A549 (cell line): ENCODE results near the gene MRAS. TPM values are rescaled to one million over a fixed set of nuclear protein-coding genes. Genes with fewer than 3 reads are reported as not detected.
A peak's percentile ranks its signal among the peaks of the same experiment; 100 is the strongest.

Experiments
- ATAC-seq, 2 experiments: fragments of 200-7000 bp in 1 of 2; fragments of >200 bp in 1 of 2; cut with Nextera tagmentation in 1 of 2; cut with Tn5 transposase in 1 of 2; 3 replicates each; pipeline versions ENCODE4 v1.8.0 to v1.9.1; 2018 to 2020; ENCODE audit warnings: mild to moderate bottlenecking in 1 of 2, moderate library complexity in 1 of 2
- CTCF ChIA-PET: fragments of 300-600 bp; sonication (Branson Sonifier 250); formaldehyde crosslinking; extraction: SDS; loops from one replicate; lab custom pipeline; 2021; ENCODE audit warnings: antibody characterized with exemption, inconsistent platforms; lab: Yijun Ruan, JAX
- POLR2A ChIA-PET: fragments of 350-600 bp; formaldehyde crosslinking; extraction: SDS; loops from one replicate; lab custom pipeline; 2021; ENCODE audit warnings: antibody characterized with exemption, inconsistent platforms; lab: Yijun Ruan, JAX
- DNase-seq, 2 experiments: peaks; one replicate each; pipeline versions ENCODE4 v3.0.0 to v3.0.0-alpha.2; 2011 to 2016; ENCODE audit warnings: low read depth in 1 of 2, low spot score in 1 of 2
- FAIRE-seq: peaks from 2 replicates; lab custom pipeline; 2011; peaks lifted over from hg19 to GRCh38; lab: Jason Lieb, UNC
- H3K27ac ChIP-seq, 2 experiments: fragments of >200 bp; sonication (Bioruptor Twin); formaldehyde crosslinking; 3 replicates each; pipeline ENCODE4 v1.5.1; 2016 to 2017
- H3K4me1 ChIP-seq: fragments of >200 bp; sonication (Bioruptor Twin); formaldehyde crosslinking; 3 replicates; pipeline ENCODE4 v1.6.1; 2016
- H3K4me2 ChIP-seq: fragments of >200 bp; sonication (Bioruptor Twin); formaldehyde crosslinking; 3 replicates; pipeline ENCODE4 v1.6.1; 2016
- H3K4me3 ChIP-seq: fragments of >200 bp; sonication (Bioruptor Twin); formaldehyde crosslinking; 3 replicates; pipeline ENCODE4 v1.5.1; 2016
- H3K9me3 ChIP-seq: fragments of >200 bp; sonication (Bioruptor Twin); formaldehyde crosslinking; 3 replicates; pipeline ENCODE4 v1.6.1; 2016
- BHLHE40 ChIP-seq: IDR thresholded peaks from 2 replicates; pipeline ENCODE4 v1.6.1; 2012; ENCODE audit warnings: low read depth, low read length, inconsistent platforms
- ESRRA ChIP-seq: fragments of 150-350 bp; IDR thresholded peaks from 2 replicates; pipeline ENCODE4 v1.6.1; 2014; ENCODE audit warnings: mild to moderate bottlenecking, low read length, borderline replicate concordance
- HOXA7 ChIP-seq: fragments of 250-450 bp; sonication (Bioruptor Pico); IDR thresholded peaks from 2 replicates; pipeline ENCODE4 v1.5.0; 2020; ENCODE audit warnings: mild to moderate bottlenecking, moderate library complexity
- HOXB5 ChIP-seq: fragments of 250-450 bp; sonication (Bioruptor Pico); IDR thresholded peaks from 2 replicates; pipeline ENCODE4 v1.5.0; 2020; ENCODE audit warnings: mild to moderate bottlenecking, moderate library complexity
- JUN ChIP-seq, 2 experiments: fragments of >200 bp; sonication (Bioruptor Twin); formaldehyde crosslinking; IDR thresholded peaks; 2 replicates in 1 of 2; 3 replicates in 1 of 2; pipeline ENCODE4 v1.6.1; 2016 to 2017
- KDM5A ChIP-seq: fragments of 200-600 bp; sonication (generic); IDR thresholded peaks from 2 replicates; pipeline ENCODE4 v1.6.1; 2016; ENCODE audit warnings: antibody characterized with exemption, mild to moderate bottlenecking
- MAFK ChIP-seq: fragments of 450-650 bp; IDR thresholded peaks from 2 replicates; pipeline ENCODE4 v1.6.1; 2014; ENCODE audit not compliant: partially characterized antibody
- POLR2AphosphoS2 ChIP-seq: conservative IDR thresholded peaks from 2 replicates; pipeline ENCODE4 v1.6.1; 2012; ENCODE audit warnings: low read length, improper control_type of control experiment, inconsistent platforms
- RAD21 ChIP-seq, 2 experiments: fragments of >200 bp in 1 of 2; sonication (Bioruptor Twin) in 1 of 2; formaldehyde crosslinking in 1 of 2; IDR thresholded peaks in 1 of 2; conservative IDR thresholded peaks in 1 of 2; 2 replicates in 1 of 2; 3 replicates in 1 of 2; pipeline ENCODE4 v1.6.1; 2012 to 2018; ENCODE audit warnings: inconsistent platforms in 1 of 2
- RCOR1 ChIP-seq: fragments of 150-350 bp; IDR thresholded peaks from 2 replicates; pipeline ENCODE4 v1.6.1; 2014; ENCODE audit warnings: antibody characterized with exemption, low read length, low read depth
- SMC3 ChIP-seq: fragments of >200 bp; sonication (Bioruptor Twin); formaldehyde crosslinking; IDR thresholded peaks from 3 replicates; pipeline ENCODE4 v1.6.1; 2018; ENCODE audit warnings: inconsistent platforms
- ZC3H11A ChIP-seq: fragments of 450-650 bp; IDR thresholded peaks from 2 replicates; pipeline ENCODE4 v1.6.1; 2014; ENCODE audit warnings: antibody characterized with exemption, mild to moderate bottlenecking
- WGBS: methylation state at CpG from one replicate; pipeline ENCODE4 v1.1.6; 2017; ENCODE audit errors: missing lambda C conversion rate; 5-methylcytosine and 5-hydroxymethylcytosine counted together
- polyA plus RNA-seq, 4 experiments: library from polyadenylated mRNA; depleted of rRNA in 3 of 4; stranded (reverse); fragments of >200 nt; fragmentation: RNase III in 1 of 4; extraction: RNeasy Plus Mini Kit Qiagen cat#74134 plus additional on column Dnase treatment in 1 of 4; gene quantifications; 2 replicates in 3 of 4; 3 replicates in 1 of 4; pipeline ENCODE4 v1.2.3, GENCODE V29; 2011 to 2017
- TF ChIP-seq, protein P1 (sequence below): fragments of 450-650 bp; IDR thresholded peaks from 2 replicates; pipeline ENCODE4 v1.6.1; 2014; ENCODE audit warnings: antibody characterized with exemption
- TF ChIP-seq, protein P2 (sequence below): IDR thresholded peaks from 2 replicates; pipeline ENCODE4 v1.6.1; 2012
- TF ChIP-seq, protein P3 (sequence below): fragments of >200 bp; sonication (Bioruptor Twin); formaldehyde crosslinking; IDR thresholded peaks from 3 replicates; pipeline ENCODE4 v1.6.1; 2016
- TF ChIP-seq, protein P4 (sequence below): fragments of >200 bp; sonication (Bioruptor Twin); formaldehyde crosslinking; IDR thresholded peaks from 3 replicates; pipeline ENCODE4 v1.5.1; 2016
- TF ChIP-seq, protein P5 (sequence below): fragments of >200 bp; sonication (Bioruptor Twin); formaldehyde crosslinking; IDR thresholded peaks from 2 replicates; pipeline ENCODE4 v1.6.1; 2016

Gene MRAS
- polyA plus RNA-seq, 2 of the 4 experiments (the other 2 are of a cell fraction) = 11.2 to 15.0 TPM

DNA sequence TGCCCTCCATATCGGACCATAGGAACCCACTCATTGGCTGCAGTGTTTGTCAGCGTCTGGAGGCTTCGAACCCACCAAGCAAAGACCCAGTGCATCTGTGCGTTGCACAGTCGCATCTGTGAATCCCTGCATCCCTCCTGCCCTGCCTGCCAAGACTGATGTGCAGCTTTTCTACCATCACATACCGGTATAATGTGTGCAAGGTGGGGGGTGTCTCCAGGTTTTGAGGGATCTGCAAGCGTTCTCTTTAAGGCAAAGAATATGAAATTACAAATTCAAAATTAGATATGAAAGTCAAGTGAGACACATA is 18.4 kb upstream of the MRAS start:
- peak overlapping the region; percentile 63 for H3K4me3 ChIP-seq
- H3K27ac ChIP-seq = no peak overlapping the region
- CTCF ChIA-PET = interaction anchor here (0.6 to 1.9 kb wide), 2 partner anchors 264 to 562 kb away, joined by 3 to 5 read pairs; partner anchors contain the start of gene CEP70
- POLR2A ChIA-PET = no interaction called here
- H3K4me1 ChIP-seq = peaks cover 9% of the 10 kb centered on the region; the same call in 2 of the 3 replicates
- 19% methylated on average over 4 of the region's 7 CpGs for WGBS
- peak overlapping the region; percentile 84 for H3K4me2 ChIP-seq
- no peaks in the 10 kb centered on the region for H3K9me3 ChIP-seq
- no peak for TF ChIP-seq BHLHE40
- TF ChIP-seq, protein P1, sequence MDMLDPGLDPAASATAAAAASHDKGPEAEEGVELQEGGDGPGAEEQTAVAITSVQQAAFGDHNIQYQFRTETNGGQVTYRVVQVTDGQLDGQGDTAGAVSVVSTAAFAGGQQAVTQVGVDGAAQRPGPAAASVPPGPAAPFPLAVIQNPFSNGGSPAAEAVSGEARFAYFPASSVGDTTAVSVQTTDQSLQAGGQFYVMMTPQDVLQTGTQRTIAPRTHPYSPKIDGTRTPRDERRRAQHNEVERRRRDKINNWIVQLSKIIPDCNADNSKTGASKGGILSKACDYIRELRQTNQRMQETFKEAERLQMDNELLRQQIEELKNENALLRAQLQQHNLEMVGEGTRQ = no peak
- TF ChIP-seq ZC3H11A = no peak
- FAIRE-seq = no peak
- no peak for DNase-seq
- no peak for ATAC-seq

DNA sequence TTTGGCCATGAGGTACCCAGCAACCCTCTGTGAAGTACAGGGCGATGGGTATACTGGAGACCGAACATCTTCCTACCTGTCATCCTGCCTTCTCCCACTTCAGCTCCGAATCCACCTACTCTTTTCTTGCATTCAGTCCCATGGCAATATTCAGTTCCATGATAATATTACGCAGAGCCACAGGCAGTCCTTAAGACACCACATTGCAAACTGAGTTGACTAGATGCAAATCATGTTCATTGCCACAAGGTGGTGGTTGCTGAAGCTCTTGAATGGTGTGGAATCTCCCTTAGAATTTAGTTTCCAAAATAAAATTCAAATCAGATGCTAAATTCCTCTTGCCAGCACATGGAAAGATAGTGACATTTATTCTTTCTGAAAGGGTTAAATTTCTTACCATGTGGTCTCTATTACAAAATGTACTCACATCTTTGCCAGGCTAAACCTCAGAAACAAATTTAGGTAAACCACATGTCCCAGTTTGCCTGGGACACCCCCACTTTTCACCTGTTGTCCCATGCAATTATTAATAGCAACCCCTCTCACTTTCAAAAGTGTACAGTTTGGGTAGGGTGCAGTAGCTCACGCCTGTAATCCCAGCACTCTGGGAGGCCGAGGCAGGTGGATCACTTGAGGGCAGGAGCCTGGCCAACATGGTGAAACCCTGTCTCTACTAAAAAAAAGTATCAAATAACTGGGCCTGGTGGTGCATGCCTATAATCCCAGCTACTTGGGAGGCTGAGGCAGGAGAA is 17.1 kb upstream of the MRAS start:
- H3K4me3 ChIP-seq = no peak overlapping the region
- H3K4me1 ChIP-seq = peaks cover 9% of the 10 kb centered on the region; the same call in 2 of the 3 replicates
- ATAC-seq (no peak), DNase-seq (peak in 1 of 2 experiments; percentile 28)
- 70% methylated on average over 6 of the region's 6 CpGs for WGBS
- H3K4me2 ChIP-seq = no peak overlapping the region
- no peaks in the 10 kb centered on the region for H3K9me3 ChIP-seq
- no peak for TF ChIP-seq ESRRA
- TF ChIP-seq, protein P2, sequence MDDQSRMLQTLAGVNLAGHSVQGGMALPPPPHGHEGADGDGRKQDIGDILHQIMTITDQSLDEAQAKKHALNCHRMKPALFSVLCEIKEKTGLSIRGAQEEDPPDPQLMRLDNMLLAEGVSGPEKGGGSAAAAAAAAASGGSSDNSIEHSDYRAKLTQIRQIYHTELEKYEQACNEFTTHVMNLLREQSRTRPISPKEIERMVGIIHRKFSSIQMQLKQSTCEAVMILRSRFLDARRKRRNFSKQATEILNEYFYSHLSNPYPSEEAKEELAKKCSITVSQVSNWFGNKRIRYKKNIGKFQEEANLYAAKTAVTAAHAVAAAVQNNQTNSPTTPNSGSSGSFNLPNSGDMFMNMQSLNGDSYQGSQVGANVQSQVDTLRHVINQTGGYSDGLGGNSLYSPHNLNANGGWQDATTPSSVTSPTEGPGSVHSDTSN = no peak
- TF ChIP-seq, protein P3, sequence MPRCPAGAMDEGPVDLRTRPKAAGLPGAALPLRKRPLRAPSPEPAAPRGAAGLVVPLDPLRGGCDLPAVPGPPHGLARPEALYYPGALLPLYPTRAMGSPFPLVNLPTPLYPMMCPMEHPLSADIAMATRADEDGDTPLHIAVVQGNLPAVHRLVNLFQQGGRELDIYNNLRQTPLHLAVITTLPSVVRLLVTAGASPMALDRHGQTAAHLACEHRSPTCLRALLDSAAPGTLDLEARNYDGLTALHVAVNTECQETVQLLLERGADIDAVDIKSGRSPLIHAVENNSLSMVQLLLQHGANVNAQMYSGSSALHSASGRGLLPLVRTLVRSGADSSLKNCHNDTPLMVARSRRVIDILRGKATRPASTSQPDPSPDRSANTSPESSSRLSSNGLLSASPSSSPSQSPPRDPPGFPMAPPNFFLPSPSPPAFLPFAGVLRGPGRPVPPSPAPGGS = no peak
- TF ChIP-seq KDM5A = no peak
- TF ChIP-seq HOXA7 = no peak
- TF ChIP-seq RCOR1 = no peak
- no peak for TF ChIP-seq POLR2AphosphoS2
- TF ChIP-seq SMC3 = no peak
- no peak for TF ChIP-seq HOXB5
- TF ChIP-seq, all 56 proteins: peak for 0
- CTCF ChIA-PET = interaction anchor here (0.7 to 1.9 kb wide), 8 partner anchors 16 to 605 kb away, joined by 3 to 7 read pairs (median 3); no protein-coding TSS in a partner anchor
- POLR2A ChIA-PET = no interaction called here
- H3K27ac ChIP-seq = no peak overlapping the region
- no peak for FAIRE-seq

DNA sequence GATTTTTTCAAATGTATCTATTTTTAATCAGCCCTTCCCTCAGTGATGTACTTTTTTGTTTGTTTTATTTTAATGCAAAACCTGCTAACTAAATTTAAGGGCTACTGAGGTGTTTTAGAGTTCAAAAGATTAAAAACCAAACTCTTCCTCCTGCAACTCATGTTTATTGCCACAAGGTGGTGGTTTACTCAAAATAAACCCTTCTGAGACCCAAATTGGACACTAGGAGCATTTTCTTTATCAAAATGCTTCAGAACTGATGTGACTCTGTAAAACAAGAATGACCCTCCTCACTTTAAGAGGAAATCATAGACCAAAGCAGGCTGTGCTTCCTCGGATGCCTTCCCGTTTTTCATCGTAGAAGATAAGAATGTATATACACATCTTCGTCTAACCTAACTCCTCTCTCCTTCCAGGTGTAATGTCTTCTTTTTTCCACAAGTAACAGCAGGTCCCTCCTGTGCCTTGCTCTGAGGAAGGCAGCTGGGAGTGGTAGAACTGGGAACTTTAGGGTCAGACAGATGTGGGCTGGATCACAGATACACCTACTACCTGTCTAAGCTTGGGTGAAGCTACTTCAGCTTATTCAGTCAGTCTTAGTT is 15.8 kb upstream of the MRAS start:
- no peak overlapping the region for H3K27ac ChIP-seq
- WGBS = 12% methylated on average over 4 of the region's 4 CpGs
- no peak overlapping the region for H3K4me3 ChIP-seq
- FAIRE-seq = no peak
- H3K9me3 ChIP-seq = no peaks in the 10 kb centered on the region
- H3K4me2 ChIP-seq = 0 out of 3 replicates have a peak overlapping the region, but pooled peaks have one; percentile 5
- ChIA-PET CTCF (interaction anchor here (0.6 to 1.5 kb wide), 10 partner anchors 9 to 591 kb away, joined by 3 to 5 read pairs (median 4); no protein-coding TSS in a partner anchor), POLR2A (no interaction called here)
- H3K4me1 ChIP-seq = peaks cover 9% of the 10 kb centered on the region; the same call in 2 of the 3 replicates
- no peak for TF ChIP-seq JUN (IDR thresholded peaks at IDR 0.05)
- no peak for TF ChIP-seq MAFK
- TF ChIP-seq SMC3 = peak; percentile 54; the same call in 2 of the 3 replicates
- TF ChIP-seq RAD21 (conservative IDR thresholded peaks at IDR 0.05 in 1 of 2, IDR thresholded peaks at IDR 0.05 in 1 of 2) = peak; percentile 55 to 61
- TF ChIP-seq, protein P4, sequence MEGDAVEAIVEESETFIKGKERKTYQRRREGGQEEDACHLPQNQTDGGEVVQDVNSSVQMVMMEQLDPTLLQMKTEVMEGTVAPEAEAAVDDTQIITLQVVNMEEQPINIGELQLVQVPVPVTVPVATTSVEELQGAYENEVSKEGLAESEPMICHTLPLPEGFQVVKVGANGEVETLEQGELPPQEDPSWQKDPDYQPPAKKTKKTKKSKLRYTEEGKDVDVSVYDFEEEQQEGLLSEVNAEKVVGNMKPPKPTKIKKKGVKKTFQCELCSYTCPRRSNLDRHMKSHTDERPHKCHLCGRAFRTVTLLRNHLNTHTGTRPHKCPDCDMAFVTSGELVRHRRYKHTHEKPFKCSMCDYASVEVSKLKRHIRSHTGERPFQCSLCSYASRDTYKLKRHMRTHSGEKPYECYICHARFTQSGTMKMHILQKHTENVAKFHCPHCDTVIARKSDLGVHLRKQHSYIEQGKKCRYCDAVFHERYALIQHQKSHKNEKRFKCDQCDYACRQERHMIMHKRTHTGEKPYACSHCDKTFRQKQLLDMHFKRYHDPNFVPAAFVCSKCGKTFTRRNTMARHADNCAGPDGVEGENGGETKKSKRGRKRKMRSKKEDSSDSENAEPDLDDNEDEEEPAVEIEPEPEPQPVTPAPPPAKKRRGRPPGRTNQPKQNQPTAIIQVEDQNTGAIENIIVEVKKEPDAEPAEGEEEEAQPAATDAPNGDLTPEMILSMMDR = peak; percentile 60
- TF ChIP-seq, protein P5, sequence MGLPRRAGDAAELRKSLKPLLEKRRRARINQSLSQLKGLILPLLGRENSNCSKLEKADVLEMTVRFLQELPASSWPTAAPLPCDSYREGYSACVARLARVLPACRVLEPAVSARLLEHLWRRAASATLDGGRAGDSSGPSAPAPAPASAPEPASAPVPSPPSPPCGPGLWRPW = no peak
- 0 out of 6 replicates have a peak, but pooled peaks of 1 of the 2 experiments have one; percentile 13 for ATAC-seq
- peak; percentile 40 to 44 for DNase-seq
